Muscle of arm (tissue), 12 donors: ENCODE data around the gene PTPRJ. TPM values are rescaled to one million over a fixed set of nuclear protein-coding genes. Genes with fewer than 3 reads are reported as not detected.
"Not testable (repeated sequence)": the region's sequence is repeated elsewhere in the genome, so short reads cannot be mapped to it uniquely, and the experiment has no call there.

Experiments
- DNase-seq: peaks from one replicate; pipeline ENCODE4 v3.0.0-alpha.2; 2013
- polyA plus RNA-seq, 12 donors: library from polyadenylated mRNA; unstranded; fragments of 120-200 nt; gene quantifications; one replicate each; pipeline ENCODE4 v1.2.1, GENCODE V29; 2013; ENCODE audit not compliant: insufficient read length in 12 of 12

Gene PTPRJ
- polyA plus RNA-seq, 12 donors, result 2.1 to 8.6 (median 3.5) TPM; not detected in 1

DNA sequence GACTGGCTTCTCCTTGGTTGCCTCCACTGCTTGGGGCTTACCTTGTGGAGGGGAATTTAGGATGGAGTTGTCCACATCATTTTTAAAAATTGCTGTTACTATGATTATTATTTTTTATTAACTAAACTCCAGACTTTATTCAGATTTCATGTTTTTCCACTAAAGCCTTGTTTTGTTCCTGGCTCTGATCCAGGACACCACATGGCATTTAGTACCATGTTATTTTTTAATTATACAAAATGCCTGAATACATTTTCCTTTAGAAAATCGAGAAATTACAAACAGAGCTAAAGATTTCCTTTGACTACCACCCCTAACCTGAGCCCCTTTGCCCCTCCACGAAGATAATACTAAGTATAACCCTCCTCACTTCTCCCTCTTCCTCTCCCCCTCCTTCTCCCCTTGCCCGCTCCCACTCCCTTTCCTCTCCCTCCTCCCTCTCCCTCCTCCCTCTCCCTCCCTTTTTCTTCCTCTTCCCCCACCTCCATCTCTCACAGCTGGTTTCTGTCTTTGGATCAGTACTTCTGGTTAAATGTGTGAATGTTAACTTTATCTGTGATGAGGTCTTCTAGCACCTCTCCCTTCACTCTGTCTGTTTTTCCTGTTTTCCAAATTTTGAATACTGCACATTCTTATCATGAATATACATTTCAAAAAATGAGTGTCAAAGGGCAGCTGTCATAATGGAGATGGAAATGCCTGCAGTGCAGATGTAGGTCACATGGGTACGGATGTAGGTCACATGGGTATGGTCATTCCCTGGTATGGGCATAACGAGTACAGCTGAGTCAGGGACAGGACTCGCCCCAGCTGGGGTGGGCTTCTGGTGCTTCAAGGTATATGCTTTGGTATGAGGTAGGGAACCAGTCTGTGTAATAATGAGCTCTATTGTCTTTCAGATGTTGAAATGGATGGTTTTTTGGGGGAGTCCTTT, 181.9 kb downstream of the PTPRJ start:
- no peak for DNase-seq

DNA sequence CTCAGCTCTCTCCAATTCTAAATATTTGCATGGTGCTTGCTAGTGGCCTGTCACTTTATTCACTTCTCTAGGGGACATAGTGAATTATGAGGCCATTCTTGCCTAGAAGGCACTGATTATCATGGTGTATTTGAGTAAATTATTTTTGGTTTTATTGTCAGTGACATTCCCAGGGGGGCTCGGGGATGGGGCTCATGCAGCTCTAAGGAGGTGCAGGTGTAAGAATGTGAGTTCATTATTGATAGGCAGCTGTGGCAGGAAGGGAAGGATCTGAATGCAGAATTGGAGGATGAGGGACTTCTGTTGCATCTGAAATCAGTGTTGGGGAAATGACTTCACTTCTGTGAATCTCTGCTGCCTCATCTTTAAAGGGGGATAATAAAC, 182.5 kb downstream of the PTPRJ start:
- no peak for DNase-seq

DNA sequence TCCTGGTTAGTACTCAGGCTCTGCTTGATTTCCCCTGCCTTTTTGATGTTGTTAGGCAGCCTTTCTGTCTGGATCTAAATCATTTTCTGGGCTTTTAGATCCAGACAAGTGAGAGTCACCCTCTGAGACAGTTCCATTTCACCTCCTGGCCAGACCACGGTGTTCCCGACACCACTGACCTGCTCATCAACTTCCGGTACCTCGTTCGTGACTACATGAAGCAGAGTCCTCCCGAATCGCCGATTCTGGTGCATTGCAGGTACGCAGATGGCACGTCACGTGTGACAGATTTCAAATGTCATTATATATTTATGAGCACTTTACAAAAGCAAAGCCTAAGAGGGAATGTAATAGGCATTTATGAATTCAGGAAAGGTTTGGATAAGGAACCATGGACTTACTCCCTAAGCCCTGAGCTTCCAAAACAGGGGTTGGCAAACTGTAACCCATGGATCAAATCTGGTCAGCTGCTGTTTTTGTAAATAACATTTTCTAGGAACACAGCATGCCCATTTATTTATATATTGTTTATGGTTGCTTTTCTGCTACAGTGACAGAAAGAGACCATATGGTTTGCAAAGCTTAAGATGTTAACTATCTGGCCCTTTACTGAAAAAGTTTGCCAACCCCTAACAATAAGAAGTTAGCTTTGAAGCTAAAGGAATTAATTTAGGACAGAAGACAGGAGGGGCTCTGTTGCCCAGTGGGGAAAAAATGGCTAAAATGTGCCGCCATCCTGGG, 183.2 kb downstream of the PTPRJ start:
- no peak for DNase-seq

DNA sequence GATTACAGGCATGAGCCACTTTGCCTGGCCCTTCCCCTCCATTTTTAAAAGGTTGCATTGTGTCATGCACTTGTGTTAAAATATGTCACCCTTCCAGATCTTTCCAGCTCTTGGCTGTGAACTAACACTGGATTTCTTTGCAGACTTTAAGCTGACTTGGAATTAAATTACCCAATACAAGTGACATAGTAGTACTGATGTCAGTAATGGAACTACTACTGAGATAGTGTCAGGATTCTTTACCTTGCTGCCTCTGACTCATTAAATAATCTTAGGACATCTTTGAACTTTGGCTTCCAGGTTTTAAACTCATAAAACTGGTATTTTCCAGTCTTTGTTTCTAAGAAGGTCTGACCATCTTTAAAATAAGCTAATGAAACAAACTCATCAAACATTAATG, 184.5 kb downstream of the PTPRJ start:
- no peak for DNase-seq

DNA sequence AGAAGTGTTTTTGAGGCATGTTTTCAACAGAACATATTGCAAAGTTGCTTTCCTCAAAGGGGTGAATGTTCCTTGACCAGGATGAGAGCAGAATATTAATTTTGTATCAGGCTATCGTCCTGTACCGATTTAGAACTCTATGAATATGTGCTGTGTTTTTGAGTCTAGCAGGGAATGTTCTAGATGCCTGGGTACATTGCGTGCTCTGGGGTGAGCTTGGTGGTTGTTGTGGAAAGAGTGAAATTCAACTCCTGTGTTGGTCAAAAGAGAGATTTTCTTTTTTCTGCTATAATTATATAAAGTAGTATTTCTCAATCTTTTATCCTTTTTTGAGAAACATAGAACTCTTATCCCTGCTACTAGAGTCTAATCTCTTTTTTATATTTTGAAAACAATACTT, 185.1 kb downstream of the PTPRJ start:
- DNase-seq, result no peak

DNA sequence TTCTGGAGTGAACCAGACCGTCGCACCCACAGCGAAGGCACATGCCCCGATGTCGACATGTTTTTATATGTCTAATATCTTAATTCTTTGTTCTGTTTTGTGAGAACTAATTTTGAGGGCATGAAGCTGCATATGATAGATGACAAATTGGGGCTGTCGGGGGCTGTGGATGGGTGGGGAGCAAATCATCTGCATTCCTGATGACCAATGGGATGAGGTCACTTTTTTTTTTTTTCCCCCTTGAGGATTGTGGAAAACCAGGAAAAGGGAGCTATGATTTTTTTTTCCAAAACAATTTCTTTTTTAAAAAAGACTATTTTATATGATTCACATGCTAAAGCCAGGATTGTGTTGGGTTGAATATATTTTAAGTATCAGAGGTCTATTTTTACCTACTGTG, 187.0 kb downstream of the PTPRJ start:
- DNase-seq, result no peak

DNA sequence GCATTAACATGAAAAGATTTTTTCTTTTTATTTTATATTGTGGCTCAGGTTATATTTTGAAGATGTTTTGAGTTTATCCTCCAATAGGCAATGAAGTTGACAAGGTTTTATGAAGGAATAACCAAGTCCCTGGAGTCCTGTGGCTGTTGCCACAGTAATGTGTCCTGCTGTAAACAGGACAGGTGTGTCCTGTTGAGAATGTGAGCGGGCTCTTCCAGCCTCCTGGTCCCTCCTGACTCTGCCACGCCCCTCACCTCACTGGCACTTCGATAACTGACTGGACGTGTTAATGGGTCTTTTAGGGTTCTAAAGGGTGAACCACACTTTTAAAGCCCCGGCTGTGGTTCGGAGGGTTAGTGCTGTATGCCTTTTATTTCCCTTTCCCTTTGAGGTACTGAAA, 188.5 kb downstream of the PTPRJ start:
- DNase-seq, result no peak

DNA sequence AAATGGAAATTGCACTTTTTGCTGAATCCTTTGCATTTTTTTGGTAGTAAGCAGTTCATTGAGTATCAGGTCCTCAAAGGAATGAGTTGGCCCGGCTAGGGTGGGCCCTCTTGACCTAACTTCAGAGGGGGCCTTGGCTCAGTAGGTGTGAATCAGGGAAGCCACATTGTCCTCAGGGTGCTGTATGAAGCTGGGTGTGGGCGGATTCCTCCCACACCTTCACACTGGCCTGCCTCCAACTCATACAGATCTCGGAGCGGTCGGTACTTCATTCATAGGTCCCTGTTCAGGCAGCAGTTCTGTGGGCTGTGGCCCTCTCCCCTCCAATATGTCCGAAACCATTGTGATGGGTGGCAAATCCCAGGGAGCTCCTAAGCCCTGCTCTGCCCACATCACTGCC, 188.9 kb downstream of the PTPRJ start:
- DNase-seq, result no peak

DNA sequence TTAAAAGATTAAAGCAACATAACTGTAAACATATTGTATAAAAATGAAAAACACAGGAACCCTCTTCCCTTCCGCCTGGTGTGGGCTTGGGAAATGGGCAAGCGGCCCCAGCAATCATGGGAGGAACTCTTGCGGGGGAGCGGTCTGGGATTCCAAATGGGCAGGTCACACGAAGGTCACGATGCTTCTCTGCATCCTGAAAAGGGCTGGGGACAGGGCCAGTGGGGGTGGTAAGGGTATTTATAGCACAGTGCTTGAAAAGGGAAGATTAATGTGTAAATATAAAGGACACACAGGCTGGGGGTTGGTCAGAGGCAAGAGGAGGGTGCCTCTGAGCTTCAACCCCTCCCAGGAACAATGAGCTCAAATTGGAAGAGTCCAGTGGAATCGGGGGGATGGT, 189.4 kb downstream of the PTPRJ start:
- no peak for DNase-seq

DNA sequence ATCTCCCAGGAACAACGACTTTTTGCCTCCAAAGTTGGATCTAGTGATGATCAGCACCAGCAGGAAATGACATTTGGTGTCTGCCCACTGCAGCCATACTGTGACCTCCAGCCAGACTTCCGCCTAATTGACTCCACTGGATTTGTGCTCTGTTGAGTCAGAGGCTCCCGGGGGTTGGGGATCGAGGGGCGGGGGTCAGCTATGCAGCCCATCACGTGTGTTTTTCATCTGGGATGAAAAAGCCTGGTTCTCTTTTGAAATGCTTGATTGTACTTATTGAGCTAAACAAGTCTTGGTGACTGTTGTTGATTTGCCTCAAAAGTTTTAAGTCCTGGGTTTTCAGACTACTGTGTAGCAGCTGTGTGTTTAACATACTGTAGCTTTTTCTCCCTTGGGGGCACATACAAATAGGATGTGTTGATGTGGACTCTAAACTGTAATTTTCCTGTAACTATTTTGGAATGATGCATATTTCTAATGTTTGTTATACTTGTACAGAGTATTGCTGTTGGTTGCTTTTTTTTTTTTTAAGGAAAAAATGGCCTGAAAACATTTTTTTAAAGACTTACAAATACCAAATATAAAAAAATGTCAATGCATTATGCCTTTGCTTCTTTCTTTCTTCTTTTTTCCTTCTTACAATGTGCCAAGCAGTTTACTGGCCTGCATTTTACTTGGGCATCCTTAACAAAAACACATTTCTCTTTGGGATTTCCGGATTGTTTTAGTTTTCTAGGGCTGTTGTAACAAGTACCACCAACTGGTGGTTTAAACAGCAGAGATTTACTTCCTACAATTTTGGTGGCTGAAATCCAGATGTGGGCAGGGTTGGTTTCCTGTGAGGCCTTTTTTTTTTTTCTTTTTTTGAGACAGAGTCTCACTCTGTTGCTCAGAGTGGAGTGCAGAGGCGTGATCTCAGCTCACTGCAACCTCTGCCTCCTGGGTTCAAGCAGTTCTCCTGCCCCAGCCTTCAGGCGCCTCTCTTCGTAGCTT, 190.2 kb downstream of the PTPRJ start:
- DNase-seq, result no peak

DNA sequence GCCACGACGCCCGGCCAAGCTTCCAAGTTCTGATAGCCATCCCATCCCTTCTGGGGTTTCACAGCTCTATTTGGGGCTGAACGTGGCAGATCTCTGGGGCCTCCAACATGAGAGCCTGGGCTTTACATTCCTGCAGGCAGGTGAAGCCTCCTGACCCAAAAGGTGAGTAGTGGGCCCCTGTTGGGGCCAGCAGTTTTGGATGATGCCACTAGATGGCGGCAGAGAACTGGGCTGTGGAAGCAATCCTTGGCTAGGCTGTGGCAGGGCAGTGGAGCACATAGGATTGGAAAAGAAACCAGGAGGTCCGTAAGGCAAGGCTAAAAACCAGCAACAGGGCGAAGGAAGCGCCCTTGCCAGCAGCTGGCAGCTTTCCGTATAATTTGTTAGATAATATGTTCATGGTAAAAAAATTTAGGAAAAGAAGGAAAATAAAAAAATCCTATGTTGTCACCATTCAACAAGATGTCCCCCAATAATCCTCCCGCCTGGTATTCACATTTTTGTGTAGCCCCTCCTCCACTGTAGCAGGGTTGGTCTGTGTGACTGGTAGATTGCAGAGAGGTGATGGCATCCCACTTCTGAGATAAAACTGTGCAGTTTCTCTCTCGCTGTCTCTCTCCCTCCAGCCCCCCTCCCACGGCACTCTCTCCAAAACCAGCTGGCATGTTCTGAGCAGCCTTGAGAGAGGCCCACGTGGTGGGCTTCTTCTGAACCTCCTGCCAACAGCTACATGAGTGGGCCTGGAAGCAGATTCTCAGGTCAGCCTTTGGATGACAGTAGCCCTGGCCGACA, 192.7 kb downstream of the PTPRJ start:
- DNase-seq, result peak; percentile 44

DNA sequence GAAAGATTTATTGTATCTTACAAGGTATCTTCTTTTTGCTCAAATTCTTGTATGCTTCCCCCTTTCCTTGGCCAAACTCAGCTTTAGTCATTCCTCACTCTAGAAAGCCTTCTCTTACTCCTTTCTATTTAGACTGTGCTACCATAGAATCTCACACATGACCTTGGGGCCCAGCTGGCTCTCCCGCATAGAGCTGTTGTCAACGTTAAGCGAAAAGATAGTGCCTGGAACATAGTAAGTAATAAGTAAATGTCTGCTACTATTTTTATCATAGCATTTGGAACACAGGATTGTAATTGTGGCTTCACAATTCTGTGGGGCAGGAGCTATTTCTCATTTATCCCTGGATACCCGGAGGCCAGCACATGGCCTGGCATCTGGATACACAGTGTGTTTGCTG, 197.3 kb downstream of the PTPRJ start:
- DNase-seq, result no peak

DNA sequence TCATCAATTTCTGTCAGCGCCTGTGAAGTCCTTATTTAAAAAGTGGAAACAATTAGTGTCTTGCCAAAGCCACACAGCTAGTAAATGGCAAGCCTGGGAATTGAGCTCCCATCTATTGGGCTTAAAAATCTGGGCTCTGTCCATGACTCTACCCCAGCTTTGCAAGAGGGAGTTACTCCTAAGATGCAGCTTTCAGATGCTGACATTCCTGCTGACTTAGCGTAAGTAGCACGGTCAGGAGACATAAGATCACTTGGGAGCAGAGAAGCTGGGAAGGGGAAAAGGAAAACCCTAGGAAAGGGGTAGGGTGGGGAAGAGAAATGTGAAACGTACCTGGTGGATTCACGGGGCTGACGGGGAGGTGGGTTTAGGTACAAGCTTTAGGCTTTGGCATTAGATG, 200.3 kb downstream of the PTPRJ start:
- no peak for DNase-seq

DNA sequence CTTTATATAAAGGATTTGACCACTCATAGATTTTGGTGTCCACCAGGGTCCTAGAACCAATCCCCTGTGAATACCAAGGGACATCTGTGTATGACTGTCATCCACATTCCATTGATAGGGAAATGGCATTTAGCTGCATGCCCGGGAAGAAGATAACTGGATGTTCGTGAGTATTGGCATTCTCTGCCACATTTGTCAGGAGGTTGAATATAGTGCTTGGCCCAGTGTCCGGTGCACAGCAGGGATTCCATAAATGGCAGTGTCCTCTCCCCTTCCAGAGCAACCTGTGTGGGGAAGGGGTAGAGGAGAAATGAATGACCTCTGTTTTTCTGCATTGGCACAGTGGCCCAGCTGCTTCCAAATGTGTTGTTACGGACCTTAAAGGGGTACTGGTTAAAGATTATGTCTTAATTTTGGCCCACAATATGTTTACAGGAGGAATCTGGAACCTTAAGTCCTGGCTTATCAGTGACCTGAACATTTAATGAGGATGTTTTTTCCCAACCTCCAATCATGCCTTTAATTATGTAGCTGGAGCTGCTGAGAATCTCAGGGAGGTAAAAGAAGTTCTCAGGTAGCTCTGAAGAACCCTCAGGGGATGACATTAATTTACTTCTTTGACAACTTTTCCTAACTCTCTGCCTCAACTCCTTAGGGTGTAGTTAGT, 202.6 kb downstream of the PTPRJ start:
- no peak for DNase-seq

DNA sequence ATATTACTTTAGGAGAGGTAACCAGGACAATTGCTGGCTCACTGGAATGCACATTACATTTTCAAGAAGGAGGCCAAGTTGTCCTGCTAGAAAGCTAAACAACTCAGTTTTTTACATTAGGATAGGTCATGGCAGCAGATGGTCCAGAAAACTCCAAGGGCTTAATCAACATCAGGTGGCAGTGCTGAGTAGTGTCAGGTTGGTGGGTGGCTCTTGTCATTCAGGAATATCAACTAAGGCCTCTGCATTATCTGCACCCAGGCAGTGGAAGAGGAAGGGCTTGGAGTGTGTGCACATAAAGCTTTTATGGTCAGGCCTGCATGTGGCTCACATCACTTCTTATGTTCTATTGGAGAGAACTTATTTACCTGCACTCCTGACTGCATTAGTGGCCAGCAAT, 204.1 kb downstream of the PTPRJ start:
- DNase-seq, result no peak

DNA sequence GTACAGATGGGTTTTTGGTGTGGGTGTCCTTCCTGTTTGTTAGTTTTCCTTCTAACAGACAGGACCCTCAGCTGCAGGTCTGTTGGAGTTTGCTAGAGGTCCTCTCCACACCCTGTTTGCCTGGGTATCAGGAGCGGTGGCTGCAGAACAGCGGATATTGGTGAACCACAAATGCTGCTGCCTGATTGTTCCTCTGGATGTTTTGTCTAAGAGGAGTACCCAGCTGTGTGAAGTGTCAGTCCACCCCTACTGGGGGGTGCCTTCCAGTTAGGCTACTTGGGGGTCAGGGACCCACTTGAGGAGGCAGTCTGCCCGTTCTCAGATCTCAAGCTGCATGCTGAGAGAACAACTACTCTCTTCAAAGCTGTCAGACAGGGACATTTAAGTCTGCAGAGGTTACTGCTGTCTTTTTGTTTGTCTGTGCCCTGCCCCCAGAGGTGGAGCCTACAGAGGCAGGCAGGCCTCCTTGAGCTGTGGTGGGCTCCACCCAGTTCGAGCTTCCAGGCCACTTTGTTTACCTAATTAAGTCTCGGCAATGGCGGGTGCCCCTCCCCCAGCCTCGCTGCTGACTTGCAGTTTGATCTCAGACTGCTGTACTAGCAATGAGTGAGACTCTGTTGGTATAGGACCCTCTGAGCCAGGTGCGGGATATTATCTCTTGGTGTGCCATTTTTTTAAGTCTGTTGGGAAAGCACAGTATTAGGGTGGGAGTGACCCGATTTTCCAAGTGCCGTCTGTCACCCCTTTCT, 210.7 kb downstream of the PTPRJ start:
- not testable (repeated sequence) for DNase-seq

DNA sequence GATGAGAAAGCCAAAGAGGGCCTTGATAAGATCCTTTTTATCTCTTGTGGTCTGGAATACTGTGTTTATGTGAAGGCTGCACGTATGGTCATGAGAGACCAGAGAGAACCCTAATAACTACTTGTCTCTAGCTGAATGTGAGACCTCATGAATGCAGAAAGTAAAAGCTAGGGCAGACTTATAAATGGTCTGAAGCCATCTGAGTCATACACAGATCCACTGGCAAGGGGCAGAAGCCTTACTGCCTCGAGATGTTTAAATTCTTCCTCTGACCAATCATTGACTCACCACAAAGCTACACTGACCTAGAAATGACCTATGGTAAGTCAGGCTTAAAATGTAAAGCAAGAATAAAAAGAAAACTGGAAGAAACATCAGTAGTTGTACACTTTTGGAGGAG, 213.5 kb downstream of the PTPRJ start:
- DNase-seq, result no peak

DNA sequence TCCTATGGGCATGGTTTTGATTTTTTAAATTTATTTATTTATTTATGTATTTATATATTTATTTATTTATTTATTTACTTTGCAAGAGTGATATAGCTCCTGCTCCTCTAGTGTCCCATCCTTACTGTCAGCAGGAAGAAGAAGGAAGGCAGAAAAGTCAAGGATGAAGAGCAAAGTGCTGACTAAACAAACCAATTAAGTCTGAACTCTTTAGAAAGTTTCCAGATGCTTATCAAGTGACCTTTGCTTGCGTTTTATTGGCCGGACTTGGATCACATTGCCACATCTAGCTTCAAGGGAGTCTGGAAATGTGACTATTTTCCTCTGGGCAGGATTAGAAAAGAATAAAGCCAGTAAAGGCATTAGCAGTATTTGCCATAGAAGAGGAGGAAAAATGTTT, 227.5 kb downstream of the PTPRJ start:
- no peak for DNase-seq

DNA sequence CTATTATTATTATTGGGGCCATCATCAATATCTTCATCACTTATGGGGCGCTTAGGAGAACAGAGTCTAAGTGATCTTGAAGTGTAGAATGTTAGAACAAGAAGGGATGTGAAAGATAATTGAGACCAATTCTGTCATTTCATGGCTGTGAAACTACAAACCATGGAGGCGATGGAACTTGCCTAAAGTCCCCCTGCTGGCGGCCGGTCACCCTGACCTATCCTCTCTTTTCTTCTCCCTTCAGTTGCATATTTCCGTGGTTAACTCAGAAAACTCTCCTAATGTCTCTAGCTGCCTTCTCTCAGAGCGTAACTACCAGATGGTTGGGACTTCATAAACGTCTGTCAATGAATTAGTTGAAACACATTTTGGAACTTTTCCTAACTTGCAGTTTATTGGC, 229.7 kb downstream of the PTPRJ start:
- DNase-seq, result no peak

DNA sequence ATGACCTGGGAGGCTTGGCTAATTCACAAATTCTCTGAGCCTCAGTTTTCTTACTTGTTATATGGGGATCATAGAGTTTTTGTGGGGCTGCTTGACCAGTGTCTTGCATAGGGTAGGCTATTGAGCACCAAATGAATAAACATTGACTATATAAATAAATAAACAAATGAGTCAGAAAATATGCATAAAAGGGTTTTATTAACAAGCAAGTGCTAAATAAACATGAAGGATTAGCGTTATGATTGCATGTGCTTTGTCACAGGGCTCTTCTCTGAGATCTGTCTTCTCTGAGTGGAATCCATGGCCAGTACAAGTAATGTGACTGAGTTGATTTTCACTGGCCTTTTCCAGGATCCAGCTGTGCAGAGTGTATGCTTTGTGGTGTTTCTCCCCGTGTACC, 236.2 kb downstream of the PTPRJ start, which contains the start of gene OR4B1:
TSS of gene OR4B1 (plus strand) at position 301 of the 400 bp plus-strand sequence. CDS start at position 301, 0 bp downstream.
- no peak for DNase-seq
